GM21529 (cell line): ENCODE data around the gene COL12A1.
A peak's percentile ranks its signal among the peaks of the same experiment; 100 is the strongest.

Source experiments
- ATAC-seq: cut with Tn5 transposase; IDR thresholded peaks from one replicate; pipeline ENCODE4 v1.9.1; 2021; ENCODE audit not compliant: unreplicated experiment

Gene COL12A1

GRCh38 chr6:75205776-75206575, at the start of gene COL12A1:
Gene COL12A1, minus strand, starts transcription at chr6:75206053. Its CDS starts 3,261 bp downstream, at chr6:75202792.
- no peak for ATAC-seq

GRCh38 chr6:75250552-75250951, 44.7 kb upstream of the COL12A1 start:
- no peak for ATAC-seq

- no peak for ATAC-seq
Observed at GRCh38 chr6:75249837-75250236, 44.0 kb upstream of the COL12A1 start.

- ATAC-seq: no peak
Observed at GRCh38 chr6:75246386-75246785, 40.5 kb upstream of the COL12A1 start.

GRCh38 chr6:75244063-75244584, 38.3 kb upstream of the COL12A1 start:
- peak; percentile 4 for ATAC-seq

- ATAC-seq: peak; percentile 94
Observed at GRCh38 chr6:75243333-75244062, 37.6 kb upstream of the COL12A1 start, which contains the start of gene COX7A2. Gene COX7A2, minus strand, starts transcription at chr6:75243801. Its CDS starts 67 bp downstream, at chr6:75243734.

GRCh38 chr6:75236630-75237029, 30.8 kb upstream of the COL12A1 start:
- ATAC-seq: no peak

GRCh38 chr6:75235271-75235670, 29.4 kb upstream of the COL12A1 start:
- no peak for ATAC-seq

GRCh38 chr6:75234126-75234865, 28.4 kb upstream of the COL12A1 start:
- ATAC-seq: no peak

GRCh38 chr6:75233092-75233615, 27.3 kb upstream of the COL12A1 start:
- no peak for ATAC-seq

- ATAC-seq: no peak
Observed at GRCh38 chr6:75230484-75231325, 24.9 kb upstream of the COL12A1 start.

GRCh38 chr6:75224303-75224926, 18.6 kb upstream of the COL12A1 start:
- no peak for ATAC-seq

- ATAC-seq: no peak
Observed at GRCh38 chr6:75223428-75223827, 17.6 kb upstream of the COL12A1 start.

- no peak for ATAC-seq
Observed at GRCh38 chr6:75222261-75222660, 16.4 kb upstream of the COL12A1 start.

GRCh38 chr6:75221116-75221515, 15.3 kb upstream of the COL12A1 start:
- no peak for ATAC-seq

- no peak for ATAC-seq
Observed at GRCh38 chr6:75220357-75220756, 14.5 kb upstream of the COL12A1 start.

GRCh38 chr6:75219263-75219662, 13.4 kb upstream of the COL12A1 start:
- ATAC-seq: no peak

- ATAC-seq: peak; percentile 35
Observed at GRCh38 chr6:75217193-75217592, 11.3 kb upstream of the COL12A1 start.

- no peak for ATAC-seq
Observed at GRCh38 chr6:75215291-75215690, 9.4 kb upstream of the COL12A1 start.

GRCh38 chr6:75213732-75214131, 7.9 kb upstream of the COL12A1 start:
- ATAC-seq: peak; percentile 52
